ENCODE results near the gene PHF21A.
"Not testable (repeated sequence)": the region's sequence is repeated elsewhere in the genome, so short reads cannot be mapped to it uniquely, and the experiment has no call there.

The PHF21A gene

GRCh38 chr11:46121724-46122477 is 647 bp upstream of the PHF21A start:
- H3K4me3 ChIP-seq (ENCODE audit: low read depth, low read length) = peak overlapping the region; percentile 72
- DNase-seq (ENCODE audit: low read depth) = peak; percentile 83

GRCh38 chr11:46120346-46121300 is 631 bp downstream of the PHF21A start:
- peak; percentile 51 for DNase-seq (ENCODE audit: low read depth)
- peak overlapping the region; percentile 72 for H3K4me3 ChIP-seq (ENCODE audit: low read depth, low read length)

DNA sequence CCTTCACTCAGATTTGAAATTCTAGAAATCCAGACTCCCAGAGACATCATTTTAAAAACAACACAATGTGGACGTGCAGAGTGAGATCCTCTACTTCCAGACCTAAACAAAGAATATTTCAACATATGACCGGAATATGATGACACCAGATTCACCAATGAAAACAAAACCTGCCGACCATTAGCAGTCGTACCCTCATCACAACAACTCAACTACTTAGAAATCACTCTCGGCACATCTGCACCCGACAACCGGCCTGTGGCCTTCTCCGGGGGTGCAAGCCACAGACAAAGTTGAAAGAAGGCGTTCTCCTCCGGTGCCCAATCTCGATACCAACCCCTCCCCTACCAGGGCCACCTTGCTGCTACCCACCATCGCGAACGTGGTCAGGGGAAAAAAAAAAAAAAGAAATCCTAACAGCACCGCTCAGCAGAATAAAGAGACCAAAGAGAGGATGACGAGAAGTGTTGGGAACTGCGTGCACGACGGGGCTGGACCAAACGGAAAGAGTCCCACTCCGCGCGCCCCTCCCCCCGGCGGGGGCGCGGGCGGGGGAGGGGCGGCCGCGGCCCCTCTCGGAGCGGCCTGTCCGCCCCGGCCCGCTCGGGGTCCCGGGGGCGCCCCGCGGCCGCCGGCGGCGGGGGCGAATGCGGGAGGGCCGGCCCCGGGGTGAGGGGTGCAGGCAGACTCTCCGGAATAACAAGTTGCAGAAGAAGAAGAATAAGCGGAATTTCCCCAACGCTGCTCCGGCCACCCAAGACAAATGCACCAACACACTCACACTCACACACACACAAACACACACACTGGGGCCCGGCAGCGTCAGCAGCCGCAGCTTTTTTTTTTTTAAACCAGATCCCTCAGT is 1.7 kb downstream of the PHF21A start:
- peak overlapping the region; percentile 72 for H3K4me3 ChIP-seq (ENCODE audit: low read depth, low read length)
- DNase-seq (ENCODE audit: low read depth) = peak; percentile 39

GRCh38 chr11:46118702-46119351 is 2.4 kb downstream of the PHF21A start:
- H3K4me3 ChIP-seq (ENCODE audit: low read depth, low read length) = peak overlapping the region; percentile 72
- DNase-seq (ENCODE audit: low read depth) = no peak

GRCh38 chr11:46117842-46118241 is 3.4 kb downstream of the PHF21A start:
- H3K4me3 ChIP-seq (ENCODE audit: low read depth, low read length) = no peak overlapping the region
- DNase-seq (ENCODE audit: low read depth) = no peak

- H3K4me3 ChIP-seq (ENCODE audit: low read depth, low read length); DNase-seq (ENCODE audit: low read depth): not testable (repeated sequence)
Observed at GRCh38 chr11:46116712-46117037, 4.6 kb downstream of the PHF21A start.

DNA sequence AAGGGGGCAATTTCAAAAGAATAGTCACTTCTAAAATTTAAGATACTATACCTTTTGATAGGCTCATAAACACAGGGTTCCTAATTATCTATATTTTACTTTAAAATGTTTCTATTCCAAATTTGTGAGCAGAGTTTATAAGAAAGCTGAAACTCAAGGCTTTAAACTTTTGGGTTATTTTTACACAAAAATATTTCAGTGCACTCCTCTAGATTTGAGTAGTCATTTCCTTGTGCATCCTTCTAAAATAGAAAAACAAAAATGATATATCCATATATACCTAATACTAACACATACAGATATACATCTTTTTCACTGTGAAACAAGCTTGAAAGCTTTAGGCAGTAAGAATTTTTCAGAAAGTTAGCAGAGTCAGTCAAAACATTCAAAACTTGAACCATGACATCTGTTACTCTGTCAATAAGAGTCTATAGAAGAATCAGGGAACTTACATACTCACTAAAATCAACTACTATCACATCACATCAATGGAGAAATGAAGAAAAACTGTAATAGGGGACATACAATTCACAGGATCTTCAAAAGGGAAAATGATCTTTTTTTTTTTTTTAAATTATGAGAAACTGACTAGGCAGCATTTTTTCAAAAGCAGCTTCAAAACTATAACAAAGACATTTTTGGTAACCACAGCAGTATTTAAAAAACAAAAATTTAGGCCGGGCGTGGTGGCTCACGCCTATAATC is 5.1 kb downstream of the PHF21A start:
- no peak for DNase-seq (ENCODE audit: low read depth)
- no peak overlapping the region for H3K4me3 ChIP-seq (ENCODE audit: low read depth, low read length)

DNA sequence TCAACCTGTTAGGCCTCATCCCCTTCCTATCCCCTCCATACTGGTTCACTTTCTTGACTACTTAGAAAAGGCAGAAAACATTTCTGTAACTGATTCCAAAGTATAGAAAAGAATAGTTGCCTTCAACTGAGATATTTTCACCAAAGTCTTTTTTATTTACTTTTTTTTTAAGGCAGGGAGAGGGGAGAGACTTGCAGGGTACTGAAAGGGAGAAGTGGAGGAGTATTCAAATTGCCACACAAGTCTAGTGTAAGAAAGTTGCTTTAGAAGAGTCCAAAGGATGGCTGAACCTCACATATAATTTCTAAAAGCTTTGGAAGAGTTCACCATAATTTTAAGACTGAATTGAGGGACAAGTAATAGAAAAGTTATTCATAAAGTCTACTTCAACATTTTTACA is 6.3 kb downstream of the PHF21A start:
- no peak for DNase-seq (ENCODE audit: low read depth)
- no peak overlapping the region for H3K4me3 ChIP-seq (ENCODE audit: low read depth, low read length)

- no peak for DNase-seq (ENCODE audit: low read depth)
- no peak overlapping the region for H3K4me3 ChIP-seq (ENCODE audit: low read depth, low read length)
Observed at GRCh38 chr11:46114378-46114777, 6.9 kb downstream of the PHF21A start.

GRCh38 chr11:46112961-46113607 is 8.2 kb downstream of the PHF21A start:
- no peak overlapping the region for H3K4me3 ChIP-seq (ENCODE audit: low read depth, low read length)
- DNase-seq (ENCODE audit: low read depth) = peak; percentile 12

DNA sequence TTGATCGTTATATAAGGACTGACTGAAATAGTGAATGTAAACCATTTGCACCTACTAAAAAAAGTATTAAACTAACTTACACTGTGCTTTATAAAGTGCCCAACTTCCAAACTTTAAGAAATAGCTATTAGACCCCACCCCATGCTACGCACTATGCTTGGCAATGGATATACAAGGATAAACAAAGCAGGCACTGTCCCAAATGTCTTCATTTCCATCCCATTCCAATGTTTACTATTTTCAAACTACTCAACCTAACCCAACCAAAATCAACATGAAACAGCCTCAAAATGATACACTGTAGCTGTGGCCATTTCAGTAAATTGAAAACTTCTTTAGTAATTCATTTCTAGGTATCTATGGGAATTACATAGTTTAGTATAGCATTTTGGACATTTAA is 12.5 kb downstream of the PHF21A start:
- no peak overlapping the region for H3K4me3 ChIP-seq (ENCODE audit: low read depth, low read length)
- DNase-seq (ENCODE audit: low read depth) = no peak

DNA sequence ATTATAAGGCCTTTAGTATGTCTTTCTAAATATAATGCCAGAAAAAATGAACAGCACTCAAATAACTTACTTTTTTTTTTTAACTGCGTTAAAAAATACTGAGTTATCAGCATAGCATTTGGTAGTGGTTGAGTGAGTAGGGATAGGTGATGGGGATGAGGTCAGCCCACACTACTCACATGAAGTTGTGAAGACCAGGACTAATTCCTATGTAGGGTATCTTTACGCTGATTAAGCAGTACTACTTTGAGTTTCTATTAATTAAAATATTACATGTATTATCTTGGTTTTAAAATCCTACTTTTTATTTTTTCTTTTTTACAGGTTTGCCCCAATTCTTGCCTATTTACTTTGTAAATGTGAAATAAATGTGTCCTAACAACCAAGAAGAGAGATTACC is 13.5 kb downstream of the PHF21A start:
- no peak for DNase-seq (ENCODE audit: low read depth)
- no peak overlapping the region for H3K4me3 ChIP-seq (ENCODE audit: low read depth, low read length)

DNA sequence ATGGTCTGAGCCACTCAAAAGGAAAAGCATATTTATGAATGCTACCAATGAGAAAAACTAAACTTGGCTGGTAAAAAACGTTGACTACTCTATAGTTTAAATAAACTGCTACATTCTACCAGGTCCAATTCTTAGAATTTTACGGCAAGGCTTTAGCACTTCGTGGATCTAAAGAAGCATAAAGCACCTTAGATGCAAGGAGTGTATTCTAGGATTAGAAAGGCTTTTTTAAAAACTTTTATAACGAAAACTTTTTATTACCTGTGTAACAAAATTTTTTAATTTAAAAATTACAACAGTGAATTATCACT is 13.9 kb downstream of the PHF21A start:
- no peak overlapping the region for H3K4me3 ChIP-seq (ENCODE audit: low read depth, low read length)
- no peak for DNase-seq (ENCODE audit: low read depth)

GRCh38 chr11:46106530-46107407 is 14.5 kb downstream of the PHF21A start:
- no peak for DNase-seq (ENCODE audit: low read depth)
- no peak overlapping the region for H3K4me3 ChIP-seq (ENCODE audit: low read depth, low read length)

DNA sequence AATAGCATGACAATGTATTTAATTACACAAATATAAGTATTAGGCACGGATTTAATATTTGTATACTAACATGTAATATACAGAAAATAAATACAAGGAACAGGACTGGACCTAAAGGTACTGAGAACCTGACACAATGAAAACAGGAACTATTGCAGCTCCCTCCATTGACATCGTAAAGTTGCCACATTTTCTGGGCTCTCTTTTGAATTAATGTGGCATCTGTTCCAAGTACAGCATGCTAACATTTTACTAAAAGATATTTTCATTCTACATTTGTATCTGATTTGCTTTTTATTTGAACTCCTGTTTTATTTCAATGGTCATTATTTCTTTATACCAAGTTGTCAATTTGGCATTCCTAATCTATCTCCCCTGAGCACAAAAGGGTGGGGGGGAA is 15.3 kb downstream of the PHF21A start:
- no peak overlapping the region for H3K4me3 ChIP-seq (ENCODE audit: low read depth, low read length)
- no peak for DNase-seq (ENCODE audit: low read depth)

- no peak overlapping the region for H3K4me3 ChIP-seq (ENCODE audit: low read depth, low read length)
- no peak for DNase-seq (ENCODE audit: low read depth)
Observed at GRCh38 chr11:46105134-46105628, 16.1 kb downstream of the PHF21A start.

DNA sequence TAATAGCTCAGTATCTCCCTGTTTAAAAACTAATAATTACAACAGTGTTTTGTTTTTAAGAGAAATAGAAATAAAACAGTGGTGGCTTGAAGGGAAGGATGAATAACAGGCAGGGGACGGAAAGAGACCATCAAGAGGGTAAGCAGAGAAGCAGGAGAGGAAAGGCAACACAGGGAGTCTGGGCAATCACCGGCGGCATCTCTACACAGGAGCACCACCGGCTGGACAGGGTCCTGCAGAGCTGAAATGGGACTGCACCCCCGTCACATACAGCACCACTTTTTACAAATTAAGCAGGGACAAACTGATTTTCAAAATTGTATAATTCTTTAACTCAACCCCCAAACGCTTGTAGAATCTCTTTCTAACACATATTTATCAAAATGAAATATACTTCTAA is 18.4 kb downstream of the PHF21A start:
- H3K4me3 ChIP-seq (ENCODE audit: low read depth, low read length) = no peak overlapping the region
- no peak for DNase-seq (ENCODE audit: low read depth)
